Activated T-cell treated with anti-CD3 and anti-CD28 coated beads, Interleukin-2, amount 50 U/mL, for 72 hours (primary cell): ENCODE data around the gene SRL. TPM values are rescaled to one million over a fixed set of nuclear protein-coding genes. Genes with fewer than 3 reads are reported as not detected.
"Not testable (repeated sequence)": the region's sequence is repeated elsewhere in the genome, so short reads cannot be mapped to it uniquely, and the experiment has no call there.

Experiments
- ATAC-seq, 2 donors: fragments of 150-1000 bp; cut with Tn5 transposase; replicated peaks in 1 of 2; 2 replicates each; pipeline ENCODE4 v1.10.0; 2021; ENCODE audit warnings: moderate library complexity in 2 of 2, mild to moderate bottlenecking in 1 of 2
- DNase-seq, 2 donors: peaks; one replicate each; pipeline ENCODE4 v3.0.0; 2021 to 2022; ENCODE audit warnings: mixed read lengths in 1 of 2
- H3K27ac Mint-ChIP-seq: one replicate; pipeline ENCODE4 v1.8.0; 2022; ENCODE audit warnings: mild to moderate bottlenecking, moderate library complexity, mixed read lengths
- H3K27me3 Mint-ChIP-seq: one replicate; pipeline ENCODE4 v1.8.0; 2022; ENCODE audit warnings: low read depth, mixed read lengths
- H3K36me3 Mint-ChIP-seq, 2 donors: one replicate each; pipeline ENCODE4 v1.8.0; 2022; ENCODE audit warnings: mixed read lengths in 2 of 2, mild to moderate bottlenecking in 1 of 2; ENCODE audit not compliant: insufficient read depth in 2 of 2
- H3K4me1 Mint-ChIP-seq: one replicate; pipeline ENCODE4 v1.8.0; 2022; ENCODE audit warnings: low read depth, mixed read lengths
- H3K4me3 Mint-ChIP-seq, 2 donors: one replicate each; pipeline ENCODE4 v1.8.0; 2022; ENCODE audit warnings: mild to moderate bottlenecking in 2 of 2, mixed read lengths in 2 of 2, moderate library complexity in 2 of 2
- H3K9me3 Mint-ChIP-seq, 2 donors: one replicate each; pipeline ENCODE4 v1.8.0; 2022; ENCODE audit warnings: mixed read lengths in 2 of 2
- total RNA-seq, 2 donors: library from RNA; stranded (reverse); gene quantifications; one replicate each; pipeline ENCODE4 v1.2.3, GENCODE V29; 2022

Gene SRL
- total RNA-seq, 2 donors from 2014 or later, result not detected

DNA sequence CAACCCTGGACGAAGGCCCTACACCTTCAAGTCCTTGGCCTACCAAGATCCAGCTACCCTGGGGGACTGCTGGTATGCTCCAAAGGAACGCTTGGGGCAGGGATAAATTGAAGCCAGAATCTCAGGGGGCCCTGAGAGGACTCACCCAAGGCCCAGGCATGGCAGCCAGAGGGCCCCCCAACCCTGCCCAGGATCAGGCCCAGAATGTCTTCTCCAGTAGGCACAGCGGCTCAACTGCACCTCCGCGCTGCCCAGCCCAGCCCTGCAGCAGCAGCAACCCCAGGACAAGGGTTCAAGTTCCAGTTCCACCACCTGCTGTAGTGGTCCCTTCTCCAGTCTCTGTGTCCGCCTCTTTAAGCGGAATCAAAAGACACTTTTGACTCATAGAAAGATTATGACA is 28.7 kb upstream of the SRL start:
- no peaks in the 10 kb centered on the region for H3K27me3 Mint-ChIP-seq
- ATAC-seq (no peak), DNase-seq (no peak)
- peaks cover 0 to 3% of the 10 kb centered on the region in 2 donors for H3K36me3 Mint-ChIP-seq
- peak overlapping the region; percentile 65 for H3K27ac Mint-ChIP-seq
- peaks cover 29% of the 10 kb centered on the region for H3K4me1 Mint-ChIP-seq
- H3K9me3 Mint-ChIP-seq, result no peaks in the 10 kb centered on the region
- peak overlapping the region; percentile 89 to 93 for H3K4me3 Mint-ChIP-seq

DNA sequence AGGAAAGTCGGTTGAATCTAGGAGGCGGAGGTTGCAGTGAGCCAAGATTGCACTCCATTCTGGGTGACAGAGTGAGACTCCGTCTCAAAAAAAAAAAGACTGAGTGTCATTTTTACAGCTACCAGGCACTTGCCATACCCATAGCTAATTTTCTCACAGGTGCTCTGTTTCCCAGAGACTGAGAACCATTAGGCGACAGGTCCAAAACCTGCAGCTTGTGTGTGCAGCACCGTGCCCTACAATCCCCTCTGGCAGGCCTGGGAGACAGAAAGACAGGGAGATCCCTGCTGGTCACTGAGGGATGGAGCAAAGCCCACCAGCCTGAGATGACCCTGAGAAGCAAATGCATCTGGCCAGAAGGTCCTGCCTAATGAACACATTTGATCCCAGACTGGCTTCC is 28.2 kb upstream of the SRL start:
- Mint-ChIP-seq H3K4me1 (peaks cover 29% of the 10 kb centered on the region), H3K9me3 (no peaks in the 10 kb centered on the region), H3K27me3 (no peaks in the 10 kb centered on the region), H3K27ac (no peak overlapping the region), H3K4me3 (peak overlapping the region; percentile 89 to 93), H3K36me3 (peaks cover 0 to 3% of the 10 kb centered on the region in 2 donors)
- no peak for ATAC-seq
- no peak for DNase-seq

DNA sequence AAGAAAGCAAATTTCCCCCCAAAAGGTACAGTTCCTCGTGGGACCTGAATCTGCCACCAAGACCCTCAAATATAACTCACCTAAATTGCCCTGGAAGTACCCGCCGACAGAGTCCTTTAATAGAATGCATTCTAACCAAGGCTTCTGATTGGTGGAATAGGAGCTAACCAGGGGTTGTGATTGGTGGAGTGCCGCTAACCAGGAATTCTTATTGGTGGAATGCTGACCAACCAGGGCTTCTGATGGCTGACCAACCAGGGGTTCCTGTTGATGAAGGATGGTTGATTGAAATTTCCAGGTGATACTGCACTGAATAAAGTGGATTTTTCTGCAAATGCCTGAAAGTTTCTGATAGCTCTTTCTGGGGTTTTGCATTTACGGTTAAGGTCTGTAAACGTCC is 24.5 kb upstream of the SRL start:
- no peak overlapping the region for H3K4me3 Mint-ChIP-seq

DNA sequence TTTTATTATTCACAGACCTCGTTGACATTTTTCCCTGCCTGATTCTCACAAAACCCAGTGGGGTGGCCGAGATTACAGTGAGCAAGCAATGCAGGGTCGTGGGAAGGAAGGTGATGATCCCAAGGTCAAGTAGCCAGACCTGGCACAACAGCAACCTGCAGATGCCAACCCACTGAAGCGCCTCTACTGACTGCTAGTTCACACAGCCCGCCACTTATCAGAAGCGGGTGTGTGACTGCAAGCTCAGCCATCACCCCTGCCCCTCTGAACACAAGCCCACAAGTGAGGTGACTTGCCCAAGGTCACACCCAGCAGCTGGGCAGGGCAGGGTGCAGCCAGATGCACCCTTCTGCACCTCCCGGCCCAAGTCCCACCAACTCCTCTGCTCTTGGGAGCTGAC is 23.8 kb upstream of the SRL start:
- no peak overlapping the region for H3K27ac Mint-ChIP-seq
- no peak for DNase-seq
- no peak for ATAC-seq
- no peaks in the 10 kb centered on the region for H3K9me3 Mint-ChIP-seq
- H3K36me3 Mint-ChIP-seq, result peaks cover 2 to 7% of the 10 kb centered on the region in 2 donors
- no peak overlapping the region for H3K4me3 Mint-ChIP-seq
- peaks cover 30% of the 10 kb centered on the region for H3K4me1 Mint-ChIP-seq
- no peaks in the 10 kb centered on the region for H3K27me3 Mint-ChIP-seq

More for the DNA sequence above, 24.5 kb upstream of the SRL start:
- Mint-ChIP-seq H3K36me3 (peaks cover 2 to 7% of the 10 kb centered on the region in 2 donors), H3K9me3 (no peaks in the 10 kb centered on the region), H3K27ac (peak overlapping the region; percentile 38), H3K4me1 (peaks cover 34% of the 10 kb centered on the region), H3K27me3 (no peaks in the 10 kb centered on the region)
- DNase-seq (no peak), ATAC-seq (no peak)

DNA sequence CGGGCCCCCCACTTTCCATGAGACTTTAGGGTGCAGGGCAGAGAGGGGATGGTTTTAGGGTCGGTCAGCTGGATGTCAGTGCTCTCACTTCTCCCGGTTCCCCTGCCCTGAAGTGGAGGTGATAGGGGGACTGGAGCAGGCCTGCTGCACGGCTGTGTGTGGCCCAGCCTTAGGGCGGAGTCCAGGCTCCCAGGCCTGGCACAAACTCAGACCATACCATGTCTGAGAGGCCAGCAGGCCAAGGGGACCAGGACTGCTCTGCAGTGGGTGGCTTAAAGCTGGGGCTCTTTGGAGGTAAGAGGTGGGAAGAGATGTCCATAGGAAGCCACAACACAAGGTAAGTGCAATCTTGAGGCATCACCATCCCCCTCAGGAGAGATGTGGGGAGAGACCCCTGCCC is 22.7 kb upstream of the SRL start:
- Mint-ChIP-seq H3K4me3 (no peak overlapping the region), H3K27me3 (no peaks in the 10 kb centered on the region), H3K4me1 (peaks cover 19% of the 10 kb centered on the region), H3K36me3 (peaks cover 2 to 7% of the 10 kb centered on the region in 2 donors), H3K9me3 (no peaks in the 10 kb centered on the region), H3K27ac (no peak overlapping the region)
- ATAC-seq, result no peak
- no peak for DNase-seq

DNA sequence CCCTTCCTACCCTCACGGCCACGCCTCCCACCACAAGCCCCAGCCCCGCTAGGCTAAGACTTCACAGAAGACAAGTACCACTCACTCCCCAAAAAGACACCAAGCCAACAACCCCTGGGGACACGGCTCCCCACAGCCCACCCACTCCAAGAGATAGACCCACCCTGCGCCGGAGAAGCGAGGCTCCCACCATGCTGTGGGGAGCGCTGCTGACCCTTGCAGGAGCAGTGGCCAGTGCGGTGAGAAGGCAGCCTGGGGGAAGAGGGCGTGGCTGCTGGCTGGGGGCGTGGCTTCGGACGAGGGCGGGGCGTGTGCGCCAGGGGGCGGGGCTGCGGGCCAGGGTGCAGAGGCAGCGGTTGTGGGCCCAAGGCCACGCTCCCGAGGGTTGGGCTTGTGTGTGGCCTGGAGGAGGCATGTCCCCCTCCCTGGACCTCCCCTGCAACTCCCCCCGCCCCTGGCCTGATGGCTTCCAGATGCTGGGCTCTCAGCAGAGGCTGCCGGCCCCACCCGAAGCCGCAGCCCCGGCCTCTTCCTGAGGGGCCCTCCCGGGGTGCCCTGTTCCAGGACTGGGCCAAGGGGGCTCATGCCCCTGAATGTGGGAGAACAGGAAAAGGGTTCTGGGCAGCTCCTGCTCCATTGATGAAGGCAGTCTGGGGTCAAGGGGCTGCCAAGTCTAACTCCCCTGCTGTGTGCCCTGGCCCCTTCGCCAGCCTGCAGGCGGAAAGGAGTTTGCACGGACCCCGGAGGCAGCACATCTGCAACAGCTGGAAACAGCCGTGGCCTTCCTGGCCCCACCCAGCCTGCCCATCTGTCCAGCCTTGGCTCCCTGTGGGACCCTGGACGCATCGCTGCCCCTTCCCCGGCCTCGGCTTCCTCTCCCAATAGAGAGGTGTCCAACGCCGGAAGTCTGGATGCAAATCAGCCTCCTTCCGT is 21.9 kb upstream of the SRL start:
- peak in 1 of 2 donors; percentile 20 for DNase-seq
- ATAC-seq, result peak; percentile 17 to 36
- H3K36me3 Mint-ChIP-seq, result peaks cover 2 to 7% of the 10 kb centered on the region in 2 donors
- no peak overlapping the region for H3K27ac Mint-ChIP-seq
- no peaks in the 10 kb centered on the region for H3K27me3 Mint-ChIP-seq
- peaks cover 19% of the 10 kb centered on the region for H3K4me1 Mint-ChIP-seq
- no peaks in the 10 kb centered on the region for H3K9me3 Mint-ChIP-seq
- no peak overlapping the region for H3K4me3 Mint-ChIP-seq

DNA sequence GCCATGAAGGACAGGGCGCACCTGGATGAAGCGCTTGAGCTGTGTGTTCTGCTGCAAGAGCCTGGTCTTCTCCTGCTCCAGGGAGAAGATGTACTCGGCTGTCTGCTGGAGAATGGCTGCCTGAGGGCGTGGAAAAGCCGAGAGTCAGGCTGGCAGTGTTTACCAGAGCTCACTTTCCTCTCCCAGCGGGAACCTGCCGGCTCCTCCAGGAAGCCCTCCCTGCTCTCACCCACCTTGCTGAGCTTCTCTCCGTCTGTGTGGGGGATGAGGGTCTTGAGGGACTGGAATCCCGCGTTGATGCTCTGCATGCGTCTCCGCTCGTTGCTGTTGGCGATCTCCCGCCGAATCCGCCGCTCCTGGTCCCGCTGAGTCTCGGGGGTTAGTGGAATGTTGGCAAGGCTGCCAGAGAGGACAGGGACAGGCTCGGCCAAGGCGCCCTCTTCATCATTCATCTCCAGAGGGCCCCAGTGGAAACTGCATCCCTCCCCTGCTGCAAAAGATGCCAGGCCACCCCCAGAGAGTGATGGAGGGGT is 20.5 kb upstream of the SRL start:
- no peak for DNase-seq
- H3K27ac Mint-ChIP-seq, result no peak overlapping the region
- H3K4me1 Mint-ChIP-seq, result peaks cover 12% of the 10 kb centered on the region
- H3K36me3 Mint-ChIP-seq, result peaks cover 2 to 7% of the 10 kb centered on the region in 2 donors
- no peak for ATAC-seq
- H3K27me3 Mint-ChIP-seq, result no peaks in the 10 kb centered on the region
- H3K4me3 Mint-ChIP-seq, result no peak overlapping the region
- H3K9me3 Mint-ChIP-seq, result no peaks in the 10 kb centered on the region

DNA sequence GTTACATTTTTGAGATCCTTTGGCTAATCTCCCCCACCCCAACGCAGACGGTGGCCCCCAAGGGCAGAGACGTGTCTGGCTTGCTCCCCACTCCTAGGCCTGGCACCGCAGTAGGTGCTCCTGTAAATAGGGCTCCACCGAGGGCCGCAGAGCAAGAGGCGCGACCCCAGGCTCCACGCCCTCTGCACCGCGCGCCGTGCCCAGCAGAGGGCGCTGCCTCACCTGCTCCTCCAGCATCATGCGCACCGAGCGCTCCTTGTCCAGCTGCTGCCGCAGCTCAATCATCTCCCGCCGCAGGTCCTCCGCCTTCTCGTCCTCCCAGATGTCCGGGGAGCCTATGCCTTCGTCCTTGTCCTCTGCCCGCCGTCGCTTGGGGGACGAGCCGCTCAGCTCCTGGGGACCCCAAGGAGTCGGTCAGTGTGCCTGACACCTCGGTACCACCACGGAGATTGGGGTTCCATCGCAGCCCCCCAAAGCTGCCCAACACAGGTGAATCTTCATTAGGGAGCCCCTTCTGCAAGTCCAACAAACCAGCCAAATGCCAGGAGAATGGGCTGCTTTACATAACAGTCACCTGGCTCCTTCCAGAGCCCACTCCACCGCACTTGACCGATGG is 19.8 kb upstream of the SRL start:
- Mint-ChIP-seq H3K36me3 (peaks cover 2 to 9% of the 10 kb centered on the region in 2 donors), H3K27me3 (no peaks in the 10 kb centered on the region), H3K4me3 (no peak overlapping the region), H3K4me1 (peaks cover 11% of the 10 kb centered on the region), H3K9me3 (no peaks in the 10 kb centered on the region), H3K27ac (no peak overlapping the region)
- DNase-seq (peak; percentile 54 to 65), ATAC-seq (peak; percentile 73 to 74)

DNA sequence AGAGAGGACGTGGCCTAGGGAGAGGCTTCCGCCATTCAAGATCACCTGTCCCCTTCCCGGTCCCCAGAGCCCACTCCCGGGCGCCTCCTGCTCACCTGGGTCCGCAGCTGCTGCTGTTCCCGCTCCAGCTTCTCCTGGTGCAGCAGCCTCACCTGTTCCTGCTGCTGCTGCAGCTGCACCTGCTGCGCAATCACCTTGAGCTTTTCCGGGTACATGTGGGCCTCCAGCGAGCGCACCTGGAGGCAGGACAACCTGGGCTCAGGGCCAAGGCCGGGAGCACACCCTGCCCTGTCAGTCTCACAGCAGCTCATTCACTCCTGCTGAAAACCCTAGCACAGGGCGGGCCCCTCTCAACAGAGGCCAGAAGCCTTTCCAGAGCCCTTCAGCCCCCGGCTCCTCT is 18.5 kb upstream of the SRL start:
- ATAC-seq (no peak), DNase-seq (no peak)
- no peak overlapping the region for H3K27ac Mint-ChIP-seq
- no peaks in the 10 kb centered on the region for H3K27me3 Mint-ChIP-seq
- peaks cover 2 to 9% of the 10 kb centered on the region in 2 donors for H3K36me3 Mint-ChIP-seq
- H3K9me3 Mint-ChIP-seq, result no peaks in the 10 kb centered on the region
- peaks cover 5% of the 10 kb centered on the region for H3K4me1 Mint-ChIP-seq
- H3K4me3 Mint-ChIP-seq, result no peak overlapping the region

DNA sequence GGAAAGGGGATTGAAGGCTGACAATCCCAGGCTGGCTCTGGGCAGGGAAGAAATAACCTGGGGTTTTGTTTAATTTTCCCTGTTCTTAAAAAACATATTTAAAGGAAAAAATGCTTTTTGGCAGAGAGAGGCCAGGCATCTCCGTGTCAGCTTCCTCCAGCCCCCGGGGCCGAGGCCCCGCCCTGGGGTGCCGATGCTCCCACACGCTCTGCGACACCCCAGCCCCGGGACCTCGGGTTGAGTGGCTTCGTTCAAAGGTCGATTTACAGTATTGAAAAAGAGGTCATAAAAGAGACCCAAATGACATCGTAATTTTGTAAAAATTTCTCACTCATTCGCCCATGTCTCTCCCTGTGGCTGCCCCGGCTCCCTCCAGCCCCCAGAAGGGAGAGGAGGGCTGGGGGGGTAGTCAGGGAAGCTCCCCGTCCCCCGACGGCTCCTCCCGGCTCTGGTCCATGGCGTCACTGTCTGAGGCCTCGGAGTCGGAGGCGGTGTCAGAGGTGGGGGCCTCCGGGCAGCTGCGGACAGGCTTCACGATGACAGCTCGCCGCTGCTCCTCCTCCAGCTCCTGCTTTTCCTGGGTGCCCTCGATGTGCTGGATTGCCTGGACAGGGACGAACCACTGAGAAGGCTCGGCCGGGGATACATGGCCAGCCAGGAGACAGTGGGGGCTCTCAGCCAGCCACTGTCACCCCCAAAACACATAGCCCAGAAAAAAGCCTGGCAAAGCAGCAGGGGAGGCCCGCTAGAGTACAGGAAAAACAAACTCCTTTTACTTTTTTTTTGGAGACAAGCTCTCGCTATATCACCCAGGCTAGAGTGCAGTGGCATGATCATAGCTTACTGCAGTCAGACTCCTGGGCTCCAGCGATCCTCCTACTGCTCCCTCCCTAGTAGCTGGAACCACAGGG is 16.0 kb upstream of the SRL start:
- H3K4me3 Mint-ChIP-seq, result no peak overlapping the region
- no peaks in the 10 kb centered on the region for H3K27me3 Mint-ChIP-seq
- ATAC-seq (no peak), DNase-seq (no peak)
- H3K4me1 Mint-ChIP-seq, result no peaks in the 10 kb centered on the region
- no peak overlapping the region for H3K27ac Mint-ChIP-seq
- peaks cover 2 to 9% of the 10 kb centered on the region in 2 donors for H3K36me3 Mint-ChIP-seq
- no peaks in the 10 kb centered on the region for H3K9me3 Mint-ChIP-seq

DNA sequence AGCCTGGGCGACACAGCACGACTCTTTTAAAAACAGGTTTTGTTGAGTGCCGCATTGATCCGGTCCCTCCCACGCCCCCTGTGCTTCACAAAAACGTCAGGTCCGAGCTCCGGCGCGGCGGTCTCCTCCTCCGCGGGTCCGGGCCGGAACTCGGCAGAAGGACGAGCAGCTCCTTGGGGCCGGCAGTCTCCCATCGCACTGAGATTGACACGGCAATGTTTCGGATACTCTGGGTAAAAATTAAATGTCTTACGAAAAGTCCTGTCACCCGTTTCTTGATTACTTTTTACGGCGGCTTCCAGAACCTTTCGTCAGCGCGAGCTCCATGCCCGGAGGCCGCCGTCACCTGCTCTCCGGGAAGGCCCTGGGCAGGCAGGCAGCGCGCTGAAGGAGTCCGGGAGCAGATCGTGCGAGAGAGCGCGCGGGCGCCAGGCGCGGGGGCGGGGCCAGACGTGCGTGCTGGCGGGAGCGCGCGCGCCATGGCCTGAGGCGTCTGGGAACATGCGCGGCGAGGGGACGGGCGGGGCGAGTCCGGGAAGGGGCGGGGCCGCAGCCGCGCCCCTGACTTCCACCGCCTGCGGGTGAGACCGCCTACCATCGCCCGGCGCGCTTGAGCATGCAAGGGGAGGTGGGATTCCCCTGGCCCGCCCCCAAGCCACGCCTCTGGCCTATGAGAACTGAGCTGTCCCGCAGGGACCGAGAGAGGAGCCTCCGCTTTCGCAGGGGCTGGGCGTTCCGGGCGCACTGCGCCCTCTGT is 11.7 kb upstream of the SRL start:
- H3K4me1 Mint-ChIP-seq, result peaks cover 5% of the 10 kb centered on the region

DNA sequence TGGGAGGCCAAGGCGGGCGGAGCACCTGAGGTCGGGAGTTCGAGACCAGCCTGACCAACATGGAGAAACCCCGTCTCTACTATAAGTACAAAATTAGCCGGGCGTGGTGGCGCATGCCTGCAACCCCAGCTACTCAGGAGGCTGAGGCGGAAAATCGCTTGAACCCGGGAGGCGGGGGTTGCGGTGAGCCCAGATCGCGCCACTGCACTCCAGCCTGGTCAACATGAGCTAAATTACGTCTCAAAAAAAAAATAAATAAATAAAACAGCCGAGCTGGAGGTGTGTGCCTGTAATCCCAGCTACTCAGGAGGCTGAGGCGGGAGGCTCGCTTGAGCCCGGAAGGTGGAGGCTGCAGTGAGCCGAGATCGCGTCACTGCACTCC is 11.1 kb upstream of the SRL start:
- not testable (repeated sequence) for ATAC-seq, DNase-seq, H3K27ac Mint-ChIP-seq, H3K9me3 Mint-ChIP-seq, H3K27me3 Mint-ChIP-seq, H3K36me3 Mint-ChIP-seq, H3K4me1 Mint-ChIP-seq
- peak overlapping the region; percentile 83 to 87 for H3K4me3 Mint-ChIP-seq

More for the DNA sequence above, 11.7 kb upstream of the SRL start:
- DNase-seq, result peak; percentile 100
- H3K9me3 Mint-ChIP-seq, result no peaks in the 10 kb centered on the region
- peak; percentile 98 for ATAC-seq
- peaks cover 0 to 2% of the 10 kb centered on the region in 2 donors for H3K36me3 Mint-ChIP-seq
- peak overlapping the region; percentile 83 to 87 for H3K4me3 Mint-ChIP-seq
- peak overlapping the region; percentile 85 for H3K27ac Mint-ChIP-seq
- no peaks in the 10 kb centered on the region for H3K27me3 Mint-ChIP-seq
